Colonic mucosa (tissue), 4 donors: ENCODE data around the gene HELQ. TPM values are rescaled to one million over a fixed set of nuclear protein-coding genes. Genes with fewer than 3 reads are reported as not detected.
A peak's percentile ranks its signal among the peaks of the same experiment; 100 is the strongest.
"Not testable (repeated sequence)": the region's sequence is repeated elsewhere in the genome, so short reads cannot be mapped to it uniquely, and the experiment has no call there.

ENCODE experiments used
- DNase-seq: peaks from one replicate; pipeline ENCODE4 v3.0.0-alpha.2; 2020
- H3K27ac ChIP-seq: fragments of 200-600 bp; one replicate; pipeline ENCODE4 v1.8.0; 2021
- H3K27me3 ChIP-seq: fragments of 200-600 bp; one replicate; pipeline ENCODE4 v1.8.0; 2021
- H3K36me3 ChIP-seq: fragments of 200-600 bp; one replicate; pipeline ENCODE4 v1.8.0; 2021
- H3K4me1 ChIP-seq: fragments of 200-600 bp; one replicate; pipeline ENCODE4 v1.8.0; 2021; ENCODE audit warnings: mild to moderate bottlenecking
- H3K4me3 ChIP-seq: fragments of 200-600 bp; one replicate; pipeline ENCODE4 v1.8.0; 2021
- H3K9ac ChIP-seq, 2 donors: one replicate each; pipeline ENCODE4 v1.7.0; 2013; ENCODE audit warnings: control low read depth in 2 of 2, low read depth in 2 of 2, low read length in 2 of 2
- H3K9me3 ChIP-seq: fragments of 200-600 bp; one replicate; pipeline ENCODE4 v1.8.0; 2021
- intact Hi-C: fragments of 100-400 bp; cut with DNase I; formaldehyde crosslinking; loops from one replicate; pipeline ENCODE4 v1.14.1; 2022
- total RNA-seq, 2 donors: library from RNA; stranded (reverse); fragmentation: NEBNext Ultra II Directional in 1 of 2; extraction: Animal tissue kit (Norgen Biotek cat#: 25700) in 1 of 2; gene quantifications; one replicate each; pipeline ENCODE4 v1.2.1, GENCODE V29; 2021
- TF ChIP-seq, protein P1 (sequence below): fragments of 200-600 bp; IDR thresholded peaks from one replicate; pipeline ENCODE4 v1.8.0; 2022; ENCODE audit warnings: antibody characterized with exemption, mild to moderate bottlenecking
- donor health status: healthy.
- donor health status: DM: no; HTN: no; CAD: no.
- donor health status: DM: no; HTN: no; CAD: no.

HELQ gene
- total RNA-seq, 2 donors from 2014 or later: 11.0 to 11.7 TPM

- DNase-seq: no peak
Measured at GRCh38 chr4:83498187-83498586, 42.6 kb upstream of the HELQ start.

DNA sequence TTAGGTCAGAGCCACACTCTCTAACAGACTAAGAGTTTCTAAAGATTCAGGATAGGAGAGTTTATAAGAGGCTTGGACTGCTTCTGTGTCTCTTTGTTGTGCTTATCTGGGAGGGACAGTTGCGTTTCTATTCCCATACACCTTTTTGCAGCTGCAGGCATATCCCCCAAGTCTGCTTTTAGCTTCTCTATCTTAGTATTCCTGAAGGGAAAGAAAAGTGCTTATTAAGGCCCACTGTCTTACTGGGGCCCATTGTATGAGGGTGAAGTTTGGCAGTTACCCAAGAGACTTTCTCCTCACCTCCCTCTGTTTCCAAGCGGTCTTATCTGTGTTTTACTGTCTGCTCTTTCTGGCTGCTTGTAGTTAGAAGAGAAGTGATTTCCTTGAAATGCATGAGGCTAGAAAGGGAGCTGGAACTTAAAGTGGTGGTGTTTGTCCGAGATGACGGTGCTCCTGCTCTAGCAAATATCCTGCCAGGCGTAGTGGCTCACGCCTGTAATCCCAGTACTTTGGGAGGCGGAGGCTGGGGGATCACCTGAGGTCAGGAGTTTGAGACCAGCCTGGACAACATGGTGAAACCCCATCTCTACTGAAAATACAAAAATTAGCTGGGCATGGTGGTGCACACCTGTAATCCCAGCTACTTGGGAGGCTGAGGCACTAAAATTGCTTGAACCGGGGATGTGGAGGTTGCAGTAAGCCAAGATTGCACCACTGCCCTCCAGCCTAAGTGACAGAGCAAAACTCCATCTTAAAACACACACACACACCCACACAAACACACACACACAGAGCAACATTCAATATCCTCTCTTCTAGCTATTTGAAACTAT lies 40.7 kb upstream of the HELQ start:
- intact Hi-C loops, DNase-seq, H3K9ac ChIP-seq: not testable (repeated sequence)

More at GRCh38 chr4:83498187-83498586, 42.6 kb upstream of the HELQ start:
- Histone ChIP-seq H3K9me3 (no peaks in the 10 kb centered on the region), H3K36me3 (no peaks in the 10 kb centered on the region), H3K27me3 (no peaks in the 10 kb centered on the region), H3K4me1 (no peaks in the 10 kb centered on the region), H3K4me3 (no peak overlapping the region), H3K27ac (no peak overlapping the region), H3K9ac (no peak overlapping the region)
- TF ChIP-seq, protein P1, sequence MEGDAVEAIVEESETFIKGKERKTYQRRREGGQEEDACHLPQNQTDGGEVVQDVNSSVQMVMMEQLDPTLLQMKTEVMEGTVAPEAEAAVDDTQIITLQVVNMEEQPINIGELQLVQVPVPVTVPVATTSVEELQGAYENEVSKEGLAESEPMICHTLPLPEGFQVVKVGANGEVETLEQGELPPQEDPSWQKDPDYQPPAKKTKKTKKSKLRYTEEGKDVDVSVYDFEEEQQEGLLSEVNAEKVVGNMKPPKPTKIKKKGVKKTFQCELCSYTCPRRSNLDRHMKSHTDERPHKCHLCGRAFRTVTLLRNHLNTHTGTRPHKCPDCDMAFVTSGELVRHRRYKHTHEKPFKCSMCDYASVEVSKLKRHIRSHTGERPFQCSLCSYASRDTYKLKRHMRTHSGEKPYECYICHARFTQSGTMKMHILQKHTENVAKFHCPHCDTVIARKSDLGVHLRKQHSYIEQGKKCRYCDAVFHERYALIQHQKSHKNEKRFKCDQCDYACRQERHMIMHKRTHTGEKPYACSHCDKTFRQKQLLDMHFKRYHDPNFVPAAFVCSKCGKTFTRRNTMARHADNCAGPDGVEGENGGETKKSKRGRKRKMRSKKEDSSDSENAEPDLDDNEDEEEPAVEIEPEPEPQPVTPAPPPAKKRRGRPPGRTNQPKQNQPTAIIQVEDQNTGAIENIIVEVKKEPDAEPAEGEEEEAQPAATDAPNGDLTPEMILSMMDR: no peak
- intact Hi-C loops: no loop called here

GRCh38 chr4:83490876-83491450 lies 35.3 kb upstream of the HELQ start:
- TF ChIP-seq, protein P1: peak; percentile 66
- no peak overlapping the region for H3K27ac ChIP-seq
- no peaks in the 10 kb centered on the region for H3K9me3 ChIP-seq
- H3K4me1 ChIP-seq: no peaks in the 10 kb centered on the region
- intact Hi-C loops: no loop called here
- no peaks in the 10 kb centered on the region for H3K27me3 ChIP-seq
- H3K4me3 ChIP-seq: no peak overlapping the region
- no peaks in the 10 kb centered on the region for H3K36me3 ChIP-seq
- H3K9ac ChIP-seq: no peak overlapping the region
- DNase-seq: no peak

More for the DNA sequence above, 40.7 kb upstream of the HELQ start:
- H3K36me3 ChIP-seq, H3K27me3 ChIP-seq, H3K27ac ChIP-seq, H3K4me1 ChIP-seq, H3K9me3 ChIP-seq, H3K4me3 ChIP-seq: not testable (repeated sequence)

GRCh38 chr4:83489711-83490326 lies 34.2 kb upstream of the HELQ start:
- Histone ChIP-seq H3K9ac (no peak overlapping the region), H3K27me3 (no peaks in the 10 kb centered on the region), H3K9me3 (no peaks in the 10 kb centered on the region), H3K4me3 (no peak overlapping the region), H3K4me1 (no peaks in the 10 kb centered on the region), H3K36me3 (no peaks in the 10 kb centered on the region), H3K27ac (no peak overlapping the region)
- DNase-seq: no peak
- TF ChIP-seq, protein P1: no peak
- intact Hi-C loops: no loop called here

DNA sequence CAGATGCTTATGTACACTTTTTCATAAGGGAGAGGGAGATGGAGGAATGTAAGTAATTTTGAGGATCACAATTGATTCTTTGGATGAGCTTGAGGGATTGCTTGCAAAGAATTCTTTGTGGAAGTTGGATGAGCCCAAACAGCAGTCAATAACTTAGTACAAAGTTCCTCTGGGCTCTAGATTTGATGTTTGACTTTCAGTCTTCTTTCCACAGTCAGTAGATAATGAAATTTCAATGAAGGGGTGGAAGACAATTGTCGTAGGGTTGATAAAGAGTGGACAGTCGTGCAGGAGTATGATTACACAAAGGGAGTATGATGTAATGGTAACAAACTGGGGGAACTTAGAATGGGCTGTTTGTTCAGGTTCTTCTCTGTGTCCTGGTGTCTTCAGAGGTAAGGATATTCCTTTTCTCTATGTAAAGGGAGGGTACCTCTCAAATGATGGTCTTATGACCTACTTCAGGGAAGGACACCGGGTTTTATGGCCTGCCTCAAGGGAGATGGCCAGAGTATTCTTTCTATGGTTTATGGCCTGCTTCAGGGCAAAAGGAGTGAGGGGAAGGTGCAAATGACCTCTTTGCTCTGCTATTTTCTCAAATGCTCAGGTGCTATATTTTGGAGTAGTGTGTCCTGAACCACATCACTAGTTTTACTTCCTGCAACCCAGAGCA lies 31.0 kb upstream of the HELQ start:
- Histone ChIP-seq H3K36me3 (no peaks in the 10 kb centered on the region), H3K4me1 (no peaks in the 10 kb centered on the region), H3K27ac (no peak overlapping the region), H3K9me3 (no peaks in the 10 kb centered on the region), H3K4me3 (no peak overlapping the region), H3K9ac (no peak overlapping the region), H3K27me3 (no peaks in the 10 kb centered on the region)
- intact Hi-C loops: no loop called here
- no peak for DNase-seq
- TF ChIP-seq, protein P1: no peak
